Measurements from ENCODE around the gene SBF2.
"Not testable (repeated sequence)": the region's sequence is repeated elsewhere in the genome, so short reads cannot be mapped to it uniquely, and the experiment has no call there.

The SBF2 gene

DNA sequence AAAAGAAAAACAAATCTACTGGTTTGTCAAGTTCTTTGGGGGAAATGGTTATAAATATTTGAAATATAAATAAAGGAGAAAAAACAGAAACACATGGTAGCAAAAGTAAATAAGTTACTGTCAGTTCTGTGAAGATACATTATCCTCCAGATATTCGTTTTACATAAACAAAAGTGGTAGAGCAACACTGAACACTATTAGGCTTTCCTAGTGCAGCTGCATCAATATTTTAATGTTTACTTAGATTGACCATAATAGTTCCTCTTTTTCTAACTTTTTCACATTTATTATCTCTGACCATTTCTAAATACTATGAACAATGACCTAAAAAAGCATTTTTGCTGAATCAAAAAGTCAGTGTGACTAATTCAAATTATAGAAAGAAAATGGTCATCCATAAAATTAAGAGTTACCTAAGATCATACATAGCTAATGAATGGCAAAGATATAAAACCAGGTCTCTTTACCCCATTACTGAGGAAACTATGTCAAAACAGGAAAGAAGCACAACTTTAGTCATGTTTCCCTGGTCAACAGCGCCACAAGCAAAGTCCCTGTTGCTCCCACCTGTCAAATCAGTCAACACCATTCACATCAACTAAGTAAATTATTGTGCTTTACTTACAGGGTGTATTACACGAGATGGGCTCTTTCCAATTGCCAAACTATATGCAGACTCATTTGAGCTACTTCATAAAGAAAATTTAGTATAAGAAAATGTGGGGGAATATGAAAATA is 38.5 kb downstream of the SBF2 start:
- no peak overlapping the region for H3K4me3 ChIP-seq (ENCODE audit: low read depth, low read length)
- TF ChIP-seq, protein P1, sequence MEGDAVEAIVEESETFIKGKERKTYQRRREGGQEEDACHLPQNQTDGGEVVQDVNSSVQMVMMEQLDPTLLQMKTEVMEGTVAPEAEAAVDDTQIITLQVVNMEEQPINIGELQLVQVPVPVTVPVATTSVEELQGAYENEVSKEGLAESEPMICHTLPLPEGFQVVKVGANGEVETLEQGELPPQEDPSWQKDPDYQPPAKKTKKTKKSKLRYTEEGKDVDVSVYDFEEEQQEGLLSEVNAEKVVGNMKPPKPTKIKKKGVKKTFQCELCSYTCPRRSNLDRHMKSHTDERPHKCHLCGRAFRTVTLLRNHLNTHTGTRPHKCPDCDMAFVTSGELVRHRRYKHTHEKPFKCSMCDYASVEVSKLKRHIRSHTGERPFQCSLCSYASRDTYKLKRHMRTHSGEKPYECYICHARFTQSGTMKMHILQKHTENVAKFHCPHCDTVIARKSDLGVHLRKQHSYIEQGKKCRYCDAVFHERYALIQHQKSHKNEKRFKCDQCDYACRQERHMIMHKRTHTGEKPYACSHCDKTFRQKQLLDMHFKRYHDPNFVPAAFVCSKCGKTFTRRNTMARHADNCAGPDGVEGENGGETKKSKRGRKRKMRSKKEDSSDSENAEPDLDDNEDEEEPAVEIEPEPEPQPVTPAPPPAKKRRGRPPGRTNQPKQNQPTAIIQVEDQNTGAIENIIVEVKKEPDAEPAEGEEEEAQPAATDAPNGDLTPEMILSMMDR (IDR thresholded peaks at IDR 0.05; ENCODE audit: low read depth, low read length) = no peak

DNA sequence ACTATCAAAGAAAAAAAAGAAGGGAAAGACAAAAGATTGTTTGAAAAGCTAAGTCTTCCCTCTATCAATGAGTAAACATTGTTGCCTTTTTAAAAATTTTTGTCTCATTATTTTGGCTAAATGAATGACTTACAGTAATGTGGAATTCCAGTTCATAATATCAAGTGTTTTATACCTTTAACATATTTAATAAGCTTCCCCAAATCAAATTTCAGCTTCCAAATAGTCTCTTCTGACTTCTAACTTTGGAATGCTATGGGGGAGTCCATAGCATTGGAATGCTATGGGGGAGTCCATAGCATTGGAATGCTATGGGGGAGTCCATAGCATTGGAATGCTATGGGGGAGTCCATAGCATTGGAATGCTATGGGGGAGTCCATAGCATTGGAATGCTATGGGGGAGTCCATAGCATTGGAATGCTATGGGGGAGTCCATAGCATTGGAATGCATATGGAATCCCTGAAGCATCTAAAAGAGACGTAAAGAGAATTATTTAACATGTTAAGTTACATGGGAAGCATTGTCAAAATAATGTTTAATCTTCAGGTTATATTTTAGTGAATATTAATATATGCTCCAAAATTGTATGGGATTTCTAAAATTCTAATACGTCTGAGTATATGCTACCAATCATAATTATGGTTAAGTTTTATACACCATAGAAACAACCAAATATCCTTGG is 44.4 kb downstream of the SBF2 start:
- H3K4me3 ChIP-seq (ENCODE audit: low read depth, low read length) = not testable (repeated sequence)

DNA sequence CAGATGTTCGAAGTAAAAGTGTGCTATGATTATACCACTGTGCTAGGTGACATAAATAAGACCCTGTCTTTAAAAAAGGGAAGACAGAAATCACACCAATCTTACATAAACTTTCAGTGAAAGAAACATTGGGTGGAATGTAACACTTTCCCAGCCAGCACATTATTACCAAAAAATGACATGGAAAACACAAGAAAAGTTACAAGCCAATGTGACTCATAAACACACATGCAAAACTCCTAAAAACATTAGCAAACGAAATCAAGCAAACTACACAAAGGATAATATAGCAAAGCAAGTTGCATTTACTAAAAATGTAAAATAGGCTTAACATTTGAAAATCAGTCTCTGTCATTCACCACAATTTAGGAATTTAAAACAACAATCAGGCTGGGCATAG is 47.0 kb downstream of the SBF2 start:
- H3K4me3 ChIP-seq (ENCODE audit: low read depth, low read length) = no peak overlapping the region
- TF ChIP-seq, protein P1 (IDR thresholded peaks at IDR 0.05; ENCODE audit: low read depth, low read length) = no peak

DNA sequence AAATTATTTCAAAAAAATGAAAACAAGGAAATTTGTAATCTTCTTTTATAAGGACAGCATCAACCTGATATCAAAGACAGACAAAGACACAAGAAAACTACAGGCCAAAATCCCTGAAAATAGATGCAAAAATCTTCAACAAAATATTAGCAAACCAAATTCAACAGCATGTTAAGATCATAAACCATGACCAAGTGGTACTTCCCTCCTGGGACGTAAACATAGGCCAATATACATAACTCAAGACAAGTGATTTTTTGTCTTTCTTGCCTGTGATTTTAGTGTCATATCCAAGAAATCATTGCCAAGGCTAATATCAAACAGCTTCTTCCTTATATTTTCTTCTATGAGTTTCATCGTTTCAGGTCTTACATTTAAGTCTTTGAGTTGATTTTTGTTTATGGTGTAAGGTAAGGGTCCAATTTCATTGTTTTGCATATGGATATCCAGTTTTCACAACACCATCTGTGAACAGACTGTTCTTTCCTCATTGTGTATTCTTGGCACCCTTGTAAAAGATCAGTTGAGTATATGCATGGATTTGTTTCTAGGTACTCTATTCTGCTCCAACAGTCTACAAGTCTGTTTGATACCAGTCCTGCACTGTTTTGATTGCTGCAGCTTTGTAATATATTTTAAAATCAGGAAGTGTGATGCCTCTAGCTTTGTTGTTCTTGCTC is 50.0 kb downstream of the SBF2 start:
- TF ChIP-seq, protein P1 (IDR thresholded peaks at IDR 0.05; ENCODE audit: low read depth, low read length) = no peak
- H3K4me3 ChIP-seq (ENCODE audit: low read depth, low read length) = no peak overlapping the region

DNA sequence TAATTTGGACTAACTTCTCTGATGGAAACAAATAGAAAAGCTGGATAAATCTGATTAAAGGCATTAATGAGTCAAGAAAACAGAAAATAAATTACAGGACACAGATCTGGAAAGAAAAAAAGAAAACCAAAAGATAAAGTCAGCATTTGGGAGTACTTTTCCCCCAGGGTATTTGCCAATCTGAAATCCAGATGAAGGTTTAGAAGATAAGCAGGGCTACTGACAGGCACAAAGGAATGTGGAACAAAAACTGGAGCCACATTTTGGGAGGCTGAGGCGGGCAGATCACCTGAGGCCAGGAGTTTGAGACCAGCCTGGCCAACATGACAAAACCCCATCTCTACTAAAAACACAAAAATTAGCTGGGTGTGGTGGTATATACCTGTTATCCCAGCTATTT is 57.2 kb downstream of the SBF2 start:
- TF ChIP-seq, protein P1 (IDR thresholded peaks at IDR 0.05; ENCODE audit: low read depth, low read length) = no peak
- H3K4me3 ChIP-seq (ENCODE audit: low read depth, low read length) = no peak overlapping the region

DNA sequence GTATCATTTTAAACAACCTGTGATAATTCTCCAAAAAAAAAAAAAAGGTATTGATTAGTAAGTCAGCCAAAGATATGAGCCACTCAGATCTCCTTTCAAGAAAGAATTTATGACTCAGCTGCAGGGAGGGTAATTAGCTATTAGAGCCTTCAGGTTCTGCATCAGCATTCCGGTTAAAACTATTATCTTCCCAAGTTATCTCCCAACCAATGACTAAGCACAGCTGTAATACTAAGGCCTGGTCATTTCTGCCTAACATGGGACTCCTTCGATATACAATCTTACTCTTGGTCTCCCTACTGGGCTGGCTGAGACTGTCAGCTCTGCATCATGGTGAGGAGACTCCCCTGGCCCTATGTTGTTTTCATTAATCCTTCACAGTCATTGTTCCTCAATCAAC is 60.4 kb downstream of the SBF2 start:
- no peak overlapping the region for H3K4me3 ChIP-seq (ENCODE audit: low read depth, low read length)
- TF ChIP-seq, protein P1 (IDR thresholded peaks at IDR 0.05; ENCODE audit: low read depth, low read length) = no peak

DNA sequence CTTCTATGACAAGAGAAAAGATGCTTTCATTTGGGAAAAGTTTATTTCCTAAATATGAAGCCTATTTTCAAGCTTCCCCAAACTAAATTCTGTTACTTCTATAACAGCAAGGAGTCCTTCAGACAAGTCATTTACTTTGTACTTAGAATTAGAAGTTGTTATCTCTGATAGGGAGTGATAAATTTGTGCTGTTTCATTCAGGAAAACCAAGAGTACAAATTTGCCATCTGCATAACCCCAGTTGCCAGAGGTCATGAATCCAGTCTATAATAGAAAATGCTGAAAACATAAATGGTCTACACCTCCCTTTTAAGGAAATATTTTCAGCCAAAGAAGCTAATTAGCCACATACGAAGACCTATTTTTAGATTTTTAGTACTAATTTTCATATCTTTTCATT is 61.3 kb downstream of the SBF2 start:
- no peak overlapping the region for H3K4me3 ChIP-seq (ENCODE audit: low read depth, low read length)
- TF ChIP-seq, protein P1 (IDR thresholded peaks at IDR 0.05; ENCODE audit: low read depth, low read length) = no peak

DNA sequence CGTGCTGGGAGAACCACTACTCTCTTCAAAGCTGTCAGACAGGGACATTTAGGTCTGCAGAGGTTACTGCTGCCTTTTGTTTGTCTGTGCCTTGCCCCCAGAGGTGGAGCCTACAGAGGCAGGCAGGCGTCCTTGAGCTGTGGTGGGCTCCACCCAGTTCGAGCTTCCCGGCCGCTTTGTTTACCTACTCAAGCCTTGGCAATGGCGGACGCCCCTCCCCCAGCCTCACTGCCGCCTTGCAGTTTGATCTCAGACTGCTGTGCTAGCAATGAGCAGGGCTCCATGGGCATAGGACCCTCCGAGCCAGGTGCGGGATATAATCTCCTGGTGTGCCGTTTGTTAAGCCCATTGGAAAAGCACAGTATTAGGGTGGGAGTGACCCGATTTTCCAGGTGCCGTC is 62.2 kb downstream of the SBF2 start:
- H3K4me3 ChIP-seq (ENCODE audit: low read depth, low read length) = not testable (repeated sequence)

All from WI38 (cell line).